ENCODE results near the gene TRIP11.

Gene TRIP11

DNA sequence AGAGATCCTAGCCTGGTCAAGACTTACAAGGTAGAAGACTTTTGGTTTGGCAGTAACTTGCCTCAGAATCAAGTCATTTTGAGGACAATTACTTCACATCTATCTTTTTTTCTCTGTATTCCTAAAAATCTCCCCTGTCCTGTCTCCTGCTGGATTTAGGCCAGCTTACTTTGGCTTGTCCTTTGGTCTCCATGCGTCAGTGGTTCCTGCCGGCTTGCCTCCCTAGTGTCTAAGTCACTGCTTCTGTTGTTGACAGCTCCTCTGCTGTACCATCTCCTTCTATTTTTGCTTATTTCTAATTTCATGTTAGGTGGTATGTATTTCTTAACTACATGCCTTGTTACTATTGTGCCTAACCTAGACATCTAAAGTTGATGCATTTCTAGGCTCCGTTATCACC is 52.7 kb downstream of the TRIP11 start:
- no peaks in the 10 kb centered on the region for H3K27me3 ChIP-seq (replicated peaks; ENCODE audit: insufficient read depth, low read length)
- no peaks in the 10 kb centered on the region for H3K9me2 ChIP-seq (replicated peaks; ENCODE audit: insufficient read depth, low read length)
- H3K4me1 ChIP-seq (ENCODE audit: low read length) = no peaks in the 10 kb centered on the region
- H2AFZ ChIP-seq (ENCODE audit: low read length) = no peak overlapping the region
- no peak overlapping the region for H3K4me3 ChIP-seq (ENCODE audit: low read length)
- H3K9me3 ChIP-seq (replicated peaks; ENCODE audit: insufficient read depth, low read length) = no peaks in the 10 kb centered on the region
- H3K4me2 ChIP-seq (ENCODE audit: low read depth, low read length) = no peak overlapping the region
- H3K36me3 ChIP-seq (replicated peaks; ENCODE audit: insufficient read depth, low read length) = no peaks in the 10 kb centered on the region
- TF ChIP-seq EZH2 (optimal IDR thresholded peaks at IDR 0.05; ENCODE audit: low read depth, low read length) (no peak), EZH2phosphoT487 (IDR thresholded peaks at IDR 0.05; ENCODE audit: low read length) (no peak)
- TF ChIP-seq, protein P1, sequence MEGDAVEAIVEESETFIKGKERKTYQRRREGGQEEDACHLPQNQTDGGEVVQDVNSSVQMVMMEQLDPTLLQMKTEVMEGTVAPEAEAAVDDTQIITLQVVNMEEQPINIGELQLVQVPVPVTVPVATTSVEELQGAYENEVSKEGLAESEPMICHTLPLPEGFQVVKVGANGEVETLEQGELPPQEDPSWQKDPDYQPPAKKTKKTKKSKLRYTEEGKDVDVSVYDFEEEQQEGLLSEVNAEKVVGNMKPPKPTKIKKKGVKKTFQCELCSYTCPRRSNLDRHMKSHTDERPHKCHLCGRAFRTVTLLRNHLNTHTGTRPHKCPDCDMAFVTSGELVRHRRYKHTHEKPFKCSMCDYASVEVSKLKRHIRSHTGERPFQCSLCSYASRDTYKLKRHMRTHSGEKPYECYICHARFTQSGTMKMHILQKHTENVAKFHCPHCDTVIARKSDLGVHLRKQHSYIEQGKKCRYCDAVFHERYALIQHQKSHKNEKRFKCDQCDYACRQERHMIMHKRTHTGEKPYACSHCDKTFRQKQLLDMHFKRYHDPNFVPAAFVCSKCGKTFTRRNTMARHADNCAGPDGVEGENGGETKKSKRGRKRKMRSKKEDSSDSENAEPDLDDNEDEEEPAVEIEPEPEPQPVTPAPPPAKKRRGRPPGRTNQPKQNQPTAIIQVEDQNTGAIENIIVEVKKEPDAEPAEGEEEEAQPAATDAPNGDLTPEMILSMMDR (IDR thresholded peaks at IDR 0.05; ENCODE audit: low read length) = no peak
- no peak overlapping the region for H3K27ac ChIP-seq (ENCODE audit: low read length)
- H3K9ac ChIP-seq (ENCODE audit: low read length) = no peak overlapping the region
- H3F3A ChIP-seq (ENCODE audit: insufficient read depth, low read length) = no peaks in the 10 kb centered on the region
- no peak for DNase-seq
- no peaks in the 10 kb centered on the region for H3K79me2 ChIP-seq (ENCODE audit: low read length)
- no peaks in the 10 kb centered on the region for H4K20me1 ChIP-seq (ENCODE audit: insufficient read depth, low read length)

DNA sequence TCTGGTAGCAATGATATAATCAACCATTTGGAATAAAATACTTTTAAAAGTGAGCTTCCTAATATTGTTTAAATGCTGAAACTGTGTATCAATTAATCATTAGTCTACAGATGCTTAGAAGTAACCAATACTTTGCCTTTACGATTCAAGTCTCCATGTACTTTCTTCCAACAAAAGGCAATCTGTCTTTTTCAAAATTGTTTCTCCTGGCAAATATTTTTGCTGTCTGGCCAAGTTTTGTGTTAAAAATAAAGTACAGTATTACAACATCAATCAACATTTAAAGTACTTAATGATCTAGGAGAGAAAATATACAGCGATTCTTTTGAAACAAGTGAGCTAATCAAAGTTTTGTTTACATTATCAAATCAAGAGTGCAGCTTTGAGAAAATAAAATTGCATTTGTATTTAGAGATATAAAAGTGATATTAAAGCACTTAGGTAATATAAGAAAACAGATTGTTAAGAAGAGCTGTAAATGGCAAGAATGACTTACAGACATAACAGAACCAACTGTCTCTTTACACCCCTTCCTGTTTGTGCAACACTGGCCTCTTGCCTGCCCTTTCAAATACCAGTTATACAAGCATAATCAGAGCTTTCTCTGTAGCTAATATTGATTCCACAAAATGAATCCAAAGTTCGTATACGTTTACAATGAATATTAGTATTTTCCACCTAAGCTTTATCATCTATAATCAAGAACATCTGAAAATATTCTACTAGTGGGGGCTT is 54.2 kb downstream of the TRIP11 start:
- no peaks in the 10 kb centered on the region for H3F3A ChIP-seq (ENCODE audit: insufficient read depth, low read length)
- no peaks in the 10 kb centered on the region for H3K36me3 ChIP-seq (replicated peaks; ENCODE audit: insufficient read depth, low read length)
- no peak overlapping the region for H3K9ac ChIP-seq (ENCODE audit: low read length)
- no peaks in the 10 kb centered on the region for H3K4me1 ChIP-seq (ENCODE audit: low read length)
- no peak overlapping the region for H3K27ac ChIP-seq (ENCODE audit: low read length)
- no peaks in the 10 kb centered on the region for H3K79me2 ChIP-seq (ENCODE audit: low read length)
- H2AFZ ChIP-seq (ENCODE audit: low read length) = no peak overlapping the region
- no peak overlapping the region for H3K4me3 ChIP-seq (ENCODE audit: low read length)
- no peaks in the 10 kb centered on the region for H3K27me3 ChIP-seq (replicated peaks; ENCODE audit: insufficient read depth, low read length)
- no peaks in the 10 kb centered on the region for H4K20me1 ChIP-seq (ENCODE audit: insufficient read depth, low read length)
- no peak for TF ChIP-seq EZH2 (optimal IDR thresholded peaks at IDR 0.05; ENCODE audit: low read depth, low read length)
- TF ChIP-seq, protein P1 (IDR thresholded peaks at IDR 0.05; ENCODE audit: low read length) = no peak
- no peak for TF ChIP-seq EZH2phosphoT487 (IDR thresholded peaks at IDR 0.05; ENCODE audit: low read length)
- H3K9me3 ChIP-seq (replicated peaks; ENCODE audit: insufficient read depth, low read length) = no peaks in the 10 kb centered on the region
- H3K9me2 ChIP-seq (replicated peaks; ENCODE audit: insufficient read depth, low read length) = no peaks in the 10 kb centered on the region
- no peak overlapping the region for H3K4me2 ChIP-seq (ENCODE audit: low read depth, low read length)
- no peak for DNase-seq

DNA sequence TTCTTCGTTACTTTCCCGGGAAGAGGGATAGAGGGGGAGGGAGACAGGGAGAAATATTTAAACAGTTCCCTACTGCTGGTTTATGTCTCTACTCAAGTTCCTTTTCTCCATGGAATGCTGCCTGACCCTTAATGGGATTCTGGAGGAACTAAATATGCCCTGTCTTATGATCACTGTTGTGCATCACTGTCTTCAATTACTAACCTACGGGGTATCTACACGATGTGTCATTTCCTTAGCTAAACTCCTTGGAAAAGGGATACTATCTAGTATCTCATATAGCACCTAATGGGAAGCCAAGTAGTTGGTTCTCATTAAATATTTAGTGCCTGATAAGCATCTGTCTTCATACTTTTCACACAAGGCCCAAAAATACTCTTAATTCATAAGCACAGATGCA is 54.9 kb downstream of the TRIP11 start:
- Histone ChIP-seq H3K36me3 (replicated peaks; ENCODE audit: insufficient read depth, low read length) (no peaks in the 10 kb centered on the region), H3K4me3 (ENCODE audit: low read length) (no peak overlapping the region), H3F3A (ENCODE audit: insufficient read depth, low read length) (no peaks in the 10 kb centered on the region), H3K9me2 (replicated peaks; ENCODE audit: insufficient read depth, low read length) (no peaks in the 10 kb centered on the region), H3K79me2 (ENCODE audit: low read length) (no peaks in the 10 kb centered on the region), H3K27ac (ENCODE audit: low read length) (no peak overlapping the region), H3K4me2 (ENCODE audit: low read depth, low read length) (no peak overlapping the region), H3K9ac (ENCODE audit: low read length) (no peak overlapping the region), H4K20me1 (ENCODE audit: insufficient read depth, low read length) (no peaks in the 10 kb centered on the region), H3K4me1 (ENCODE audit: low read length) (no peaks in the 10 kb centered on the region), H3K9me3 (replicated peaks; ENCODE audit: insufficient read depth, low read length) (no peaks in the 10 kb centered on the region), H3K27me3 (replicated peaks; ENCODE audit: insufficient read depth, low read length) (no peaks in the 10 kb centered on the region), H2AFZ (ENCODE audit: low read length) (no peak overlapping the region)
- DNase-seq = no peak
- TF ChIP-seq, protein P1 (IDR thresholded peaks at IDR 0.05; ENCODE audit: low read length) = no peak
- no peak for TF ChIP-seq EZH2 (optimal IDR thresholded peaks at IDR 0.05; ENCODE audit: low read depth, low read length)
- no peak for TF ChIP-seq EZH2phosphoT487 (IDR thresholded peaks at IDR 0.05; ENCODE audit: low read length)

Data from MM.1S (cell line).